IPS DF 6.9 (cell line): ENCODE measurements around the gene CREG2.

ENCODE experiments used
- DNase-seq: peaks from one replicate; pipeline ENCODE4 v3.0.0-alpha.2; 2013; ENCODE audit warnings: low read depth, low spot score
- H3K27ac ChIP-seq: one replicate; pipeline ENCODE4 v1.5.1; 2013; ENCODE audit warnings: low read length, control low read depth
- H3K27me3 ChIP-seq: 2 replicates; pipeline ENCODE4 v1.6.1; 2013; ENCODE audit warnings: mild to moderate bottlenecking, low read length; ENCODE audit not compliant: control insufficient read depth, insufficient read depth
- H3K36me3 ChIP-seq: 2 replicates; pipeline ENCODE4 v1.6.1; 2013; ENCODE audit warnings: low read length; ENCODE audit not compliant: control insufficient read depth, insufficient read depth
- H3K4me1 ChIP-seq: 2 replicates; pipeline ENCODE4 v1.6.1; 2013; ENCODE audit warnings: low read length; ENCODE audit not compliant: control insufficient read depth, insufficient read depth
- H3K4me3 ChIP-seq: 2 replicates; pipeline ENCODE4 v1.5.1; 2013; ENCODE audit warnings: mild to moderate bottlenecking, low read length
- H3K9me3 ChIP-seq: 2 replicates; pipeline ENCODE4 v1.6.1; 2013; ENCODE audit warnings: low read length, inconsistent platforms; ENCODE audit not compliant: control insufficient read depth, insufficient read depth
- WGBS: extraction: QIAGEN DNeasy Blood & Tissue Kit; methylation state at CpG from one replicate; pipeline ENCODE4 v1.1.7; 2013; ENCODE audit warnings: mixed read lengths, missing lambda C conversion rate; ENCODE audit not compliant: insufficient read length, insufficient coverage; 5-methylcytosine and 5-hydroxymethylcytosine counted together

Gene CREG2

DNA sequence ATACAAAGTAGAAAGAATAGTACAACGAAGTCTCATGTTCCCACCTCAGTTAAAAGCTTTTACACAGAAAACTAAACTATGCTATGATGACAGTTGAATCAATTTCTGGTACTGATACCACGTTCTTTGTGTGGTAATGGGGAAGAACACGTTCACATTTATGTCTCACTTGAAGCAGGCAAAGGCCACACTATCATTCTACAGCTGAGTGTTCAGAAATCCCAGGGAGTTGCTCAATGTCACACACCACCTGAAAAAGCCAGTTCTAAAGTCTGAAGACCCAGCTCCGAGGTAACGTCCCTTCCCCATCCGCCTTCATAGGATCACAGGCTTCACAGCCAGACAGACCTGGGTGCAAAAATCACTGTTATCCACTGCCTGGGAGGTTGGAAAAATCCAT lies 87.7 kb downstream of the CREG2 start:
- Histone ChIP-seq H3K27ac (no peak overlapping the region), H3K27me3 (no peaks in the 10 kb centered on the region)
- WGBS = no CpG with 5 or more reads among the region's 6 CpGs

DNA sequence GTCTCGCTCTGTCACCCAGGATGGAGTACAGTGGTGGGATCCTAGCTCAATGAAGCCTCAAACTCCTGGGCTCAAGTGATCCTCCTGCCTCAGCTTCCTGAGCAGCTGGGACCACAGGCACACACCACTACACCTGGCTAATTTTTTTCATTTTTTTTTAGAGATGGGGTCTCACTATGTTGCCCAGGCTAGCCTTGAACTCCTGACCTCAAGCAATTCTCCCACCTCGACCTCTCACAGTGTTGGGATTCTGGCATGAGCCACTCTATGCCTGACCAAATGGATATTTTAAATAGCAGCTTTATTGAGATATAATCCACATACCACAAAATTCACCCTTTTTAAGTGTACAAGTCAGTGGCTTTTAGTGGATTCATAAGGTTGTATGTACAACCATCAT lies 89.9 kb downstream of the CREG2 start:
- no peak for DNase-seq
- Histone ChIP-seq H3K9me3 (no peaks in the 10 kb centered on the region), H3K36me3 (no peaks in the 10 kb centered on the region), H3K4me1 (no peaks in the 10 kb centered on the region), H3K4me3 (no peak overlapping the region), H3K27me3 (no peaks in the 10 kb centered on the region), H3K27ac (no peak overlapping the region)
- WGBS = 100% methylated on average over 1 of the region's 2 CpGs

More for the DNA sequence above, 87.7 kb downstream of the CREG2 start:
- Histone ChIP-seq H3K9me3 (no peaks in the 10 kb centered on the region), H3K4me3 (no peak overlapping the region), H3K4me1 (no peaks in the 10 kb centered on the region), H3K36me3 (no peaks in the 10 kb centered on the region)
- no peak for DNase-seq

DNA sequence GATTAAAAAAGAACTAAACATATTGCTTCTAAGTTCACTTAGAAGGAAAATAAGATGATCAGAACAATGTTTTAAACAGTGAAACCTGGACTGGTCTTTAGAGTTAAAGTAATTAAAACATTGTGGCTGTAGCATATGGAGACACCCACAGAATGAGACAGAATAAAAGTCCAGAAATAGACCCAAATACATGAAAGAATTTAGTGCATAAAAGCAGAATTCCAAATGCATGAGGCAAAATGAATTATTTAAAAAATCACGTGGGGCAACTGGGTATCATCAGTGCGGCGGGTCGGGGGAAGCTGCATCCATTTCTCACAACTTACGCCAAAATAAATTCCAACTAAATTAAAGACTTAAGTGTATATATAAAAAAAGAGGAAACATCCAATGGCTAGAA lies 90.9 kb downstream of the CREG2 start:
- H3K36me3 ChIP-seq = no peaks in the 10 kb centered on the region
- no CpG with 5 or more reads among the region's 5 CpGs for WGBS
- H3K9me3 ChIP-seq = no peaks in the 10 kb centered on the region
- no peak overlapping the region for H3K27ac ChIP-seq
- no peak overlapping the region for H3K4me3 ChIP-seq
- H3K27me3 ChIP-seq = no peaks in the 10 kb centered on the region
- DNase-seq = no peak
- H3K4me1 ChIP-seq = no peaks in the 10 kb centered on the region

DNA sequence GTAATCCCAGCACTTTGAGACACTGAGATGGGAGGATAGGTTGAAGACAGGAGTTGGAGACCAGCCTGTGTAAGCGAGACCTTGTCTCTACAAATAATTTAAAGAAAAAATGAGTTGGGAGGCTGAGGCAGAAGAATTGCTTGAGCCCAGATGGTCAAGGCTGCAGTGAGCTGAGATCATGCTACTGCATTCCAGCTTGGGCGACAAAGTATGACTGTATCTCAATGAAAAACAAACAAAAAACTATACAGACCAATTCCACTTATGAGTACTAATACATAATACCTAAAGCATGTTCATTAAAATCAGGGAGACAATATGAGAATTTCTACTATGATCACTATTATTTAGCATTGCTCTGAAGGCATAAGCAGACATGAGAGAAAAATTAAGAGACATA lies 91.4 kb downstream of the CREG2 start:
- Histone ChIP-seq H3K4me1 (no peaks in the 10 kb centered on the region), H3K9me3 (no peaks in the 10 kb centered on the region), H3K4me3 (no peak overlapping the region), H3K36me3 (no peaks in the 10 kb centered on the region), H3K27ac (no peak overlapping the region), H3K27me3 (no peaks in the 10 kb centered on the region)
- no peak for DNase-seq
- no CpG with 5 or more reads among the region's 2 CpGs for WGBS
